HG03066 (cell line): ENCODE measurements around the gene IRGQ.
"Not testable (repeated sequence)": the region's sequence is repeated elsewhere in the genome, so short reads cannot be mapped to it uniquely, and the experiment has no call there.

Source experiments
- ATAC-seq: cut with Tn5 transposase; IDR thresholded peaks from one replicate; pipeline ENCODE4 v1.9.1; 2021; ENCODE audit warnings: low read depth; ENCODE audit not compliant: unreplicated experiment

Gene IRGQ

GRCh38 chr19:43599635-43600295 is 3.8 kb upstream of the IRGQ start:
- no peak for ATAC-seq

- no peak for ATAC-seq
Measured at GRCh38 chr19:43598445-43599240, 2.7 kb upstream of the IRGQ start.

GRCh38 chr19:43597876-43598275 is 1.9 kb upstream of the IRGQ start:
- no peak for ATAC-seq

DNA sequence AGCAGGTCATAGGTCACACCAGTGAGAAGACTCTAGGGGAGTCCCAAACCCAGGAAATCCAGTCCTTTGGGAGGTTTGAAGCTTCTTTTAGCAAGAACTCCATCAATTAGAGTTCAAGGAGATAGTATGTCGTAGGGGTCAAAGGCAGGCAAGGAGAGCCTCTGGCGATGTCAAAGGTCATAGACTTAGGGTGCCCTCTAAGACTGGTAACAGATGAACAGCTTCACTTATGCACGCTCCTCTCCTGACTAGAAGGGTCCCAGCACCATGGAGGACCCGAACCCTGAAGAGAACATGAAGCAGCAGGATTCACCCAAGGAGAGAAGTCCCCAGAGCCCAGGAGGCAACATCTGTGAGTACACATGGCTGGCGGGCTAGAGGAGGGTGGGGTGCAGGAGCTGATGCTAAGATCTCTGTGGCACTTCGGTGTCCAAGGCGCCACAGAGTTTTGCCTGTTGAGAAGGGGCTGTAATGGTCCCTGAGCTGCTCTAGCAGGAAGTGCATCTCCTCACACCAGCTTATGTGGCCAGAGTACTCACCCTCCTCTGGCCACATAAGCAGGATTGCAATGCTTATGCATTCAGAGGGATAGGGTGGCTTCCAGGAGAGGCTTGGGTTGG is 1.0 kb upstream of the IRGQ start:
- ATAC-seq: no peak

- no peak for ATAC-seq
Measured at GRCh38 chr19:43595605-43595998, 332 bp downstream of the IRGQ start.

- no peak for ATAC-seq
Measured at GRCh38 chr19:43594710-43595604, 977 bp downstream of the IRGQ start.

DNA sequence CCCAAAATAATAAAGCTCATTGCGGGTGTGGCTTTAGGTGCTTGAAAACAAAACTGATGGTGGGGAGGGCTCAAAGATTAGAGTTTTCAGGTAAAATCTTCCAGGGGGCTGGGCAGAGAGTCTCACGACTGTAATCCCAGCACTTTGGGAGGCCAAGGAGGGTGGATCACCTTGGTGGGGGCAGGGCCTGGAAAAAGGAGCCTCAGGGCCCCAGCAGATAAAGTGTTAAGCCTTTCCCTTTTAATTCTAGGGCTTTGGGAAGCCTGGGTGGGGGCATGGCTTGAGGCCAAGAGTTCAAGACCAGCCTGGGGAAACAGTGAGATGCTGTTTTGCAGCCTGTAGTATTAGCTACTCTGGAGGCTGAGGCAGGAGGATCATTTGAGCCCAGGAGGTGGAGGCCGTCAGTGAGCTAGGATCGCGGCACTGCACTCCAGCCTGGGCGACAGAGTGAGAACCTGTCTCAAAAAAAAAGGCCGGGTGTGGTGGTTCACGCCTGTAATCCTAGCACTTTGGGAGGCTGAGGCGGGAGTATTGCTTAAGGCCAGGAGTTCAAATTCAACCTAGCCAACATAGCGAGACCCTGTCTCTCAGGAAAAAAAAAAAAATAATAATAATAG is 1.7 kb downstream of the IRGQ start:
- no peak for ATAC-seq

DNA sequence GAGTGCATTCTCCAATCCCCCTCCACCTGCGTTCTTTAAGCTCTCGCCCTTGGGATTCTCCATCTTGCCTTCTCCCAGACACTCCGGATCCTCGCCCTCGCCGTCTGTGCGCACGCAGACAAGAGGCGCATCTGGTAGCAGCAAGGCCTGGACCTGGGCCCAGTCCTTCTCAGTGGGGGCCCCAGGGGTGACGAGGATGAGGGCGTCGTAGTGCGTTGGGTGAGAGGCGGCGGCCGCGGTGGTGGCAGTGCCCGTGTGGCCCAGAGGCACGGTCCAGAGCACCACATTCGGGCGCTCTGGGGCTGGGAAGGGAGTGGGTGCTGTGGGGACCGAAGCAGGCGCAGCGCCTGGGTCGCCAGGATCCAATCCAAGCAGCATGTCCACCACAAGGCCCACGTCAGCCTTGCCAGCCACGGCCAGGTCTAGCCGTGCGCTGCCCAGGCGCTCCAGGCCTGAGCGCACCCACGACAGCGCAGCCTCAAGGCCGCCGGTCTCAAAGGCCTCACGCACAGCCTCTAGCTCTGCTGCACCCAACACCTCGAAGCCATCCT is 3.1 kb downstream of the IRGQ start:
- no peak for ATAC-seq

DNA sequence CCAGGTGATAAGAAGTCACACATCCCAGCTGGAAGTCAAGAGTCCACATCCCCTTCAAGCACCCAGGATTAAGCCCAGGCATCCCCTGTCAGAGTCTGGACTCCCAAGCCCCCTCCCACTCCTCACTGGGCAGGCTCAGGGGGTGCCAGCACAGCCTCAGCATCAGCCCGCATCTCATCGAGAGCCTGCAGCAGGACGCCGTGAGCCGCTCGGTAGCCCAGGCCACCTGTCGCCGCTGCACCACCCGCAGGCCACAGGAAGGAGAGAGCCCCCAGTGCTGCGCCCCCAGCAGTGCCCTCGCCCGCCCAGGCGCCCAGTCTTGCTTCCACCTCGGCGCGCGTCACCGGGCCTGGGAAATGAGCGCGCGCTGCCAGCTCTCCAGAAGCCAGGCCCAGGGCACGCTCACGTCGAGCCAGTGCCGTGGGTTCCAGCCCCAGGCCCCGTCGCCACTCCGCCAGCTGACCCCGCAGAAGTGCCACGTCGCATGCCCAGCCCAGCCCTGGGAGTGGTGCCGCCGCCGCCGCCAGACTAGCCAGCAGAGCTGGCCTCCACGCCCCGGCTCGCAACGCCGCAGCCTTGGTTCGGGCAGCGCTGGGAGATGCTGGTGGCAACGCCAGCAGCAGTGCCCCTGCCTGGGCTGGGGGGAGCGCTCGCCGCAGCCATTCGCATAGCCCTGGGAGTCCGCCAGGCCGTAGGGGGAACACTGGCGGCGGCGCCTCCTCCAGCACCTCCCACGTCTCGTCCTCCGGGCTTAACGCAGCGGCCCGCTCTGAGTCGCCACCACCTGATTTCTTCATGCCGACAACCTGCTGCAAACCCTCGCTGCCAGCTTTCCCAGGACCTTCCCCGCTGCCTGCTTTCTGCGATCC is 3.8 kb downstream of the IRGQ start:
- ATAC-seq: no peak

DNA sequence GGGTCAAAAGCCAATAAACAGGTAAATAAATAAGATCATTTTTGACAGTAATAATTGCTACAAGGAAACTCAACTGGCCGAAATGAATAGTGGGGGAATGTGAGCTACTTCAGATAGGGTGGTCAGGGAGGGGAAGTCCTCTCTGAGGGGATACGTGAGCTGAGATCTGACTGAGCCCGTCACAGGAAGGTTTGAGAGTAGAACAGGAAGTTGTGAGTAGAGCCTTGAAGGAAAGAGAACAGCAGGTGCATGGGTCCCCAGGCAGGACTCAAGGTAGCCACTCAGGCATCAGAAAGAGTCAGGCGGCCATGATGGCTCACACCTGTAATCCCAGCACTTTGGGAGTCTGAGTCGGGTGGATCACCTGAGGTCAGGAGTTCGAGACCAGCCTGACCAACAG is 6.3 kb downstream of the IRGQ start:
- no peak for ATAC-seq

GRCh38 chr19:43589277-43589676 is 6.7 kb downstream of the IRGQ start:
- ATAC-seq: no peak

DNA sequence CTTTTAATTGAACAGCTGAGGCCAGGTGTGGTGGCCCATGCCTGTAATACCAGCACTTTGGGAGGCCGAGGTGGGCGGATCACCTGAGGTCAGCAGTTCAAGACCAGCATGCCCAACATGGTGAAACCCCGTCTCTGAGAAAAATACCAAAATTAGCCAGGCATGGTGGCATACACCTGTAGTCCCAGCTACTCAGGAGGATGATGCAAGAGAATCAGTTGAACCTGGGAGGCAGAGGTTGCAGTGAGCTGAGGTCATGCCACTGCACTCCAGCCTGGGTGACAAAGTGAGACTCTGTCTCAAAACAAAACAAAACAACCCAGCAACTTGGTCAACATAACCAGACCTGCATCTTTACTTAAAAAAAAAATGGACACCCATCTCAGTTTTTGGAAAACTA is 8.9 kb downstream of the IRGQ start:
- ATAC-seq: not testable (repeated sequence)

DNA sequence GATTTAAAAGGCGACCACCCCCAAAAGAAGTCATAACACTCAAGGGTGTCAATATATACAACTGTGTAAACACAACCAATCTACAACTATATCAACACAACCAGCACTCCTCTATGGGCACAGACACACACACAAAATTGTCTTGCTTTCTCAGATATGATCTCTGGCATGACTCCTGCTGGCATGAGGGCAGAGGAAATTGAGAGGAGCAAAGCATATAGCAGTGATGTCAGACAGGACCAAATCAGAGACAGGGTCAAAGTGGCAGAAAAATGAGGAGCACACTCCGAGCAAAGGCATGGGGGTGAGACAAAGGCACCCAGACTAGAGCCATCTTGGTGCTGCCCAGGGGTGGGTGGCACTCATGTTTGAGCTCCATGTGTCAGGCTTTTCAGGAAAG is 9.6 kb downstream of the IRGQ start:
- ATAC-seq: no peak

DNA sequence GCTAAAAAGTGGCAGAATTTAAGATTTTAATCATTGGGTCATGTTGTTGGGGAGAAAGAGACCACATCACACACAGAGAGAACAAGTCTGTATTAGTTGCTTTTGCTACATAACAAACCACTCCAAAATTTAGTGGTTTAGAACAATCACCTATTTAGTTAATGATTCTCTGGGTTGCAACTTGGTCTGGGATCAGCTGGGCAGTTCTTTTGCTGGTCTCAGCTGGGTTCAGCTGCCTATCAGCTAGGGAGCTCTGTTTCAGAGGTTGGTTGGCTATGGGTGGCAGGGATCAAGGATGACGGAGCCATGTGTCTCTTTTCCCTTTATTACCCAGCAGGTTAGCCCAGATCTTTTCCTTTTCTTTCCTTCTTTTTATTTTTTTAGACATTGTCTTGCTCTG is 11.4 kb downstream of the IRGQ start:
- ATAC-seq: no peak

GRCh38 chr19:43582495-43582894 is 13.4 kb downstream of the IRGQ start:
- ATAC-seq: no peak

DNA sequence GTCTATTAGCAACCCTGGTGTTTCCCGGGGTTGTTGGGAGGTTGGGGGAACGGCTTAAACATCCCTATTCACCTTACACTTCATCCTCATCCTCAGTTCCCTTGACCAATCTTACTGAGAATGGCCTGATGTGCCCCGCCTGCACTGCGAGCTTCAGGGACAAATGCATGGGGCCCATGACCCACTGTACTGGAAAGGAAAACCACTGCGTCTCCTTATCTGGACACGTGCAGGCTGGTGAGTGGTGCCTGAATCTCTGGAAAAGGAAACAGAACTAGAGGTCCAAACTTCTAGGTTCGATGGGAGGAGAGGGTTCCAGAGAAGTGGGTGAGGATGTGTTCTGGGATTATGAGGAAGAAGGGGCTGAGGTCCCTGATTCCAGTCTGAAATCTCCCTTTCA is 14.5 kb downstream of the IRGQ start:
- no peak for ATAC-seq

GRCh38 chr19:43578787-43579186 is 17.1 kb downstream of the IRGQ start:
- ATAC-seq: no peak

DNA sequence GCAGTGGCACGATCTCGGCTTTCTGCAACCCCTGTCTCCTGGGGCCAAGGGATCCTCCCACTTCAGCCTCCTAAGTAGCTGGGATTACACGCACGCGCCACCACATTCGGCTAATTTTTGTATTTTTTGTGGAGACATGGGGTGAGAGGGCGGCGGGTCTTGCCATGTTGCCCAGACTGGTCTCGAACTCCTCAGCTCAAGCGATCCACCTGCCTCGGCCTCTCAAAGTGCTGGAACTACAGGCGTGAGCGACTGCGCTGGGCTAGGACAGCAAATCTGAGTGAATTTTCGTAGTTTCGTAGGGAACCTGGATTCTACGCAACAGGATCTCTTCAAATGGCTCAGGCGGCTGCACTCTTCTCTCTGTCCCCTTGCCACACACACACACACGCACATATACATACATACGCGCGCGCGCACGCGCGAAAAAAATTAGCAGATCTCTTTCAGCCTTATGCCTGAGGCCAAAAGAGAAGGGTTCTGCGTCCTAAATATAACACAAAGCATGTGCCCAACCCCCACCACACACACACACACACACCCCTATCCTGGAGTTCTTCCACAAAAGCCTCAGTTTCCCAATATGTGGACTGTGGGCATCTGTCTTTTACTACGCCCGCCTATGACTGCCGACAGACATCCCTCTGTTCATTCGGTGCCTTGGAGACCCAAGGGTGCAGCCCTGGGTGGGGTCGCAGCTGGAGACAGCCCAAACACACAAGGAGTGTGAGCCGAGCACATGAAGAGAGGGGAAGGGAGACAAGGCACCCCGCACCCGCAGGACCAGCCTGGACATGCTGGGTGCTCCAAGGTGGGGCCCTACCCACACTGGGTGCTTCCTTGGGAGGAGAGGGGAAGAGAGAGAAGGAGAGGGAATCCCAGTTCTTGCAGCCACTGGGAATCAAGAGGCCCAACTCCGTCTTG is 19.7 kb downstream of the IRGQ start:
- ATAC-seq: no peak
